GM19438 (cell line): ENCODE measurements around the gene TMPRSS11B.
A peak's percentile ranks its signal among the peaks of the same experiment; 100 is the strongest.
"Not testable (repeated sequence)": the region's sequence is repeated elsewhere in the genome, so short reads cannot be mapped to it uniquely, and the experiment has no call there.

Experiments
- ATAC-seq: cut with Tn5 transposase; IDR thresholded peaks from one replicate; pipeline ENCODE4 v1.9.1; 2021; ENCODE audit warnings: low read depth; ENCODE audit not compliant: unreplicated experiment

TMPRSS11B gene

GRCh38 chr4:68245594-68245993 lies at the start of gene TMPRSS11B:
TMPRSS11B (minus strand) TSS chr4:68245694; CDS start chr4:68245558, 136 bp downstream.
- no peak for ATAC-seq

- no peak for ATAC-seq
Measured at GRCh38 chr4:68291256-68291655, 45.8 kb upstream of the TMPRSS11B start.

- no peak for ATAC-seq
Measured at GRCh38 chr4:68288393-68288740, 42.9 kb upstream of the TMPRSS11B start.

- no peak for ATAC-seq
Measured at GRCh38 chr4:68287704-68288392, 42.4 kb upstream of the TMPRSS11B start.

- ATAC-seq = no peak
Measured at GRCh38 chr4:68283714-68284113, 38.2 kb upstream of the TMPRSS11B start.

- no peak for ATAC-seq
Measured at GRCh38 chr4:68283095-68283494, 37.6 kb upstream of the TMPRSS11B start.

GRCh38 chr4:68281796-68282740 lies 36.6 kb upstream of the TMPRSS11B start:
- ATAC-seq = not testable (repeated sequence)

GRCh38 chr4:68278029-68278428 lies 32.5 kb upstream of the TMPRSS11B start:
- no peak for ATAC-seq

GRCh38 chr4:68277627-68278026 lies 32.1 kb upstream of the TMPRSS11B start:
- no peak for ATAC-seq

GRCh38 chr4:68272860-68273259 lies 27.4 kb upstream of the TMPRSS11B start:
- no peak for ATAC-seq

GRCh38 chr4:68272380-68272779 lies 26.9 kb upstream of the TMPRSS11B start:
- ATAC-seq = peak; percentile 59

GRCh38 chr4:68271851-68272357 lies 26.4 kb upstream of the TMPRSS11B start:
- peak; percentile 63 for ATAC-seq

GRCh38 chr4:68267433-68267944 lies 22.0 kb upstream of the TMPRSS11B start:
- ATAC-seq = no peak

- no peak for ATAC-seq
Measured at GRCh38 chr4:68264875-68265565, 19.5 kb upstream of the TMPRSS11B start.

- no peak for ATAC-seq
Measured at GRCh38 chr4:68259191-68259590, 13.7 kb upstream of the TMPRSS11B start.

GRCh38 chr4:68257719-68258118 lies 12.2 kb upstream of the TMPRSS11B start:
- no peak for ATAC-seq

- no peak for ATAC-seq
Measured at GRCh38 chr4:68256284-68256683, 10.8 kb upstream of the TMPRSS11B start.

- ATAC-seq = no peak
Measured at GRCh38 chr4:68250151-68250930, 4.8 kb upstream of the TMPRSS11B start.

- ATAC-seq = peak; percentile 61
Measured at GRCh38 chr4:68249434-68249833, 3.9 kb upstream of the TMPRSS11B start.

GRCh38 chr4:68240620-68241019 lies 4.9 kb downstream of the TMPRSS11B start:
- ATAC-seq = no peak
